ENCODE data around the gene DSTYK.

- TF ChIP-seq CTCF (IDR thresholded peaks at IDR 0.05; ENCODE audit: insufficient read depth, low read depth, low read length) (no peak), EZH2 (IDR thresholded peaks at IDR 0.05; ENCODE audit: insufficient read depth, low read length) (no peak)
Observed at GRCh38 chr1:205245096-205245495, 33.6 kb upstream of the DSTYK start.

Data from astrocyte (in vitro differentiated cells and primary cell).